Skeletal muscle tissue (tissue), 4 donors: ENCODE measurements around the gene IL18BP. TPM values are rescaled to one million over a fixed set of nuclear protein-coding genes. Genes with fewer than 3 reads are reported as not detected.
A peak's percentile ranks its signal among the peaks of the same experiment; 100 is the strongest.

Source experiments
- H3K27ac ChIP-seq: one replicate; pipeline ENCODE4 v1.7.0; 2013; ENCODE audit warnings: mild to moderate bottlenecking, low read depth, low read length, inconsistent platforms
- H3K27me3 ChIP-seq, 3 donors: one replicate each; pipeline ENCODE4 v1.7.0; 2013; ENCODE audit warnings: low read length in 3 of 3; ENCODE audit not compliant: control insufficient read depth in 3 of 3, insufficient read depth in 3 of 3
- H3K36me3 ChIP-seq, 3 donors: one replicate each; pipeline ENCODE4 v1.7.0; 2013; ENCODE audit warnings: low read length in 3 of 3; ENCODE audit not compliant: control insufficient read depth in 3 of 3, insufficient read depth in 3 of 3
- H3K4me1 ChIP-seq, 3 donors: one replicate each; pipeline ENCODE4 v1.7.0; 2013; ENCODE audit warnings: low read length in 3 of 3, mild to moderate bottlenecking in 3 of 3; ENCODE audit not compliant: control insufficient read depth in 3 of 3, insufficient read depth in 3 of 3
- H3K4me3 ChIP-seq, 3 donors: one replicate each; pipeline ENCODE4 v1.7.0; 2013; ENCODE audit warnings: low read length in 3 of 3
- H3K9ac ChIP-seq, 3 donors: one replicate each; pipeline ENCODE4 v1.7.0; 2013; ENCODE audit warnings: low read length in 3 of 3, mild to moderate bottlenecking in 3 of 3, moderate library complexity in 2 of 3, low read depth in 1 of 3
- H3K9me3 ChIP-seq, 3 donors: one replicate each; pipeline ENCODE4 v1.7.0; 2013; ENCODE audit warnings: low read length in 3 of 3; ENCODE audit not compliant: control insufficient read depth in 3 of 3
- total RNA-seq: library from RNA; depleted of rRNA; stranded (reverse); fragments of >200 nt; gene quantifications from one replicate; pipeline ENCODE4 v1.2.3, GENCODE V29; 2014
- donor health status: Osteomylitis.

The IL18BP gene
- total RNA-seq, 1 donor from 2014 or later: 3.1 TPM

DNA sequence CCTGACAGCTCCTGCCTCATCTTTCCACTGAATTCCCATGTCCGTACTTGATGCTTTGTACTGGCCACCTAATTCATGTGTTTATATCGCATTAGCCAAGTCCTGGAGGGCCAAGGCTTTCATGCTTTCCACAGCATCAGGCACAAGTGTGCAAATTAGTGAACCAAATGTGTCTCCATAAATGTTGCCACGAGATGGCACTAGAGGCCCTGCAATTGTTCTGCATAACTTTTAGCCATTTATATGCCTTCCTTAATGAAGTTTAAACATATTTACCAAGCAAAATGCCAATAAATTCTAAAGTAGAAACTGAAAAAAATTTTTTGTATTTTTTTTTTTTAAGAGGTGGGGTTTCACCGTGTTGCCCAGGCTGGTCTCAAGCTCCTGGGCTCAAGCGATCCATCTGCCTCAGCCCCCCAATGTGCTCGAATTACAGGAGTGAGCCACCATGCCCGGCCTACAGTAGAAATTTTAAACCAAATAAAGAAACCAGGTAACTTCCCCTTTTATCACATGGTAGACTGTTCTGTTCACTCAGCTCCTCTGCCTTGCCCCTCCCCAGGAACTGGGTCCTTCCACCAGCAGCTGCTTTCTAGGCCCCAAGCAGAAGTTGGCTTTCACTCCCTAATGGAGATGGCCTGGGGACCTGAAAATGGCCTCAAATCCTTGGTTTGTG is 20.8 kb upstream of the IL18BP start:
- Histone ChIP-seq H3K27ac (no peak overlapping the region), H3K4me3 (no peak overlapping the region), H3K9me3 (no peaks in the 10 kb centered on the region)

DNA sequence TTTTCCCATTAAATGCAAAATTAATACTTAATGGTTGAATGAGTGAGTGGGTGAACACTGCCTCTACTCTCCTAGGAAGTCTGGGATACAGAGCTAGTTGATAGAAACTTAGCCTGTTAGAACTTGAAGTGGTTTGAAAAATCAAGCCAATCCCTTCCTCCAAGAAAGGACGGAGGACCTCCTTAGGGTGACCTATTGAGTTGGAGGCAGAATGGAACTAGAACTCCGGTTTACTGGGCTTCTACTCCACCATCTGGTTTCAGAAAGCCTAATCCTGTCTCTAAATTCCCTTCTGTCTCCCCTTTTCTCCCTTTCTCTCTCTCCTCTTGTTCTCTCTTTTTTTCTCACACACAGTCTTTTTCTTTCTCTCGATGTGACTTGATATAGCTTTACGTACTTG is 19.6 kb upstream of the IL18BP start:
- Histone ChIP-seq H3K4me1 (peaks cover 0 to 4% (median 3%) of the 10 kb centered on the region in 3 donors), H3K36me3 (peaks cover 2 to 5% (median 4%) of the 10 kb centered on the region in 3 donors), H3K27me3 (no peaks in the 10 kb centered on the region), H3K27ac (no peak overlapping the region), H3K9ac (peak overlapping the region in 1 of 3 donors; percentile 7), H3K9me3 (no peaks in the 10 kb centered on the region), H3K4me3 (no peak overlapping the region)

More for the DNA sequence above, 20.8 kb upstream of the IL18BP start:
- Histone ChIP-seq H3K4me1 (peaks cover 0 to 5% (median 3%) of the 10 kb centered on the region in 3 donors), H3K27me3 (no peaks in the 10 kb centered on the region), H3K9ac (no peak overlapping the region), H3K36me3 (no peaks in the 10 kb centered on the region)

DNA sequence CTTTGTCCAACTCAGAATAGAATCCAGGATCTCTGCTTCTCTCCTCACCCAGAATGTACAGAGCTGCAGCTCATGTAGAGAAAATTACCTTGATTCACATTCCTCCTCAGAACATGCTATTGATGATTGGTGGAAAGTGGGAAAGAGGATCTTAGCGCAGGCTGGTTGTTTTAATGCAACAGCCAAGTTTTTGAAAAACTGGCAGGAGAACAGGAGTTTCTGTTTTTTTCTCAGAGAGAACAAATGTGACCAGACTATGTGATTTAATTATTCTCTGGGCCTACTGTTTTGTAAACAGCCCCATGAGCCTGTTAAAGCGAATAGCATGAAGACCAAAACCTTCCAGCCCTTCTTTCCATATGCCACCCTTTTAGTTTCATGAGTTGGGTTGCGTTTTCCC is 19.1 kb upstream of the IL18BP start:
- Histone ChIP-seq H3K9me3 (no peaks in the 10 kb centered on the region), H3K27me3 (no peaks in the 10 kb centered on the region), H3K9ac (peak overlapping the region in 1 of 3 donors; percentile 7), H3K36me3 (peaks cover 2 to 5% (median 4%) of the 10 kb centered on the region in 3 donors), H3K4me1 (peaks cover 0 to 4% (median 3%) of the 10 kb centered on the region in 3 donors), H3K4me3 (no peak overlapping the region), H3K27ac (no peak overlapping the region)

DNA sequence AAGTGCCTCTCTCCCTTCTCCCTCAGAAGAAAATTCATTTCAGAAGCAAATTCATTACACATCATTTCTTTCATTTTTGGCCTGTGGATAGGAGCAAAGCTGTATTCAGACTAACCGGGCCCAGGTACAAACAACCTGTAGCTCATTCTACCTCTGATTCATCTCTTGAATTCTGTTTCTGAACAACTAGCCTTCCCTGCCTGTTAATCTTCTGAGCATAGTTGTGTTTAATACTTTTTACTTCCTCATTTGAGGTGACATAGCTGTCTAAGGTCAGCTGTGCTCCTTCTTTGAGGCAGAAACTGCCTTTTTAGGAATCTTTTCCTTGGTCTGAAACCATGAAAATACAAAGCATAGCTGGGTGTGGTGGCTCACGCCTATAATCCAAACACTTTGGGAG is 12.6 kb upstream of the IL18BP start:
- H3K27ac ChIP-seq: no peak overlapping the region
- peaks cover 0 to 7% (median 7%) of the 10 kb centered on the region in 3 donors for H3K4me1 ChIP-seq
- no peaks in the 10 kb centered on the region for H3K27me3 ChIP-seq
- no peak overlapping the region for H3K4me3 ChIP-seq
- H3K9me3 ChIP-seq: no peaks in the 10 kb centered on the region
- H3K36me3 ChIP-seq: peaks cover 2 to 25% (median 12%) of the 10 kb centered on the region in 3 donors
- H3K9ac ChIP-seq: no peak overlapping the region

DNA sequence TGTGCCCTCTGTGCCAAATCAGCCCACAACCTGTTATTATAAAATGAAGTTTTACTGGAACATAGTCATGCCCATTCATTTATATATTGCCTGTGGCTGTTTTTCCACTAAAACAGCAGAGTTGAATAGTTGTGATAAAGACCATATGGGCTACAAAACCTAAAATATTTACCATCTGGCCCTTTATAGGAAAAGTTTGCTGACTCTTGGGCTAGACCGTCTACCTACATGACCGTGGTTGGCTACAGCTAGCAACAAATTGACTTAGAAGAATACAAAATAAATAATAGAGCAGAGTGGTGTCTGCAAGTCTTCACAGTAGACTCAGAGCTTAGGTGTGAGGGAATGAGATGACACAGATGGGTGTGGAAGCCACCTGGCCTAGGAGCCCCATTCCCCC is 11.2 kb upstream of the IL18BP start:
- Histone ChIP-seq H3K36me3 (peaks cover 2 to 26% (median 12%) of the 10 kb centered on the region in 3 donors), H3K27ac (no peak overlapping the region), H3K4me1 (peaks cover 0 to 7% (median 7%) of the 10 kb centered on the region in 3 donors), H3K9ac (no peak overlapping the region), H3K9me3 (no peaks in the 10 kb centered on the region), H3K27me3 (no peaks in the 10 kb centered on the region), H3K4me3 (no peak overlapping the region)

DNA sequence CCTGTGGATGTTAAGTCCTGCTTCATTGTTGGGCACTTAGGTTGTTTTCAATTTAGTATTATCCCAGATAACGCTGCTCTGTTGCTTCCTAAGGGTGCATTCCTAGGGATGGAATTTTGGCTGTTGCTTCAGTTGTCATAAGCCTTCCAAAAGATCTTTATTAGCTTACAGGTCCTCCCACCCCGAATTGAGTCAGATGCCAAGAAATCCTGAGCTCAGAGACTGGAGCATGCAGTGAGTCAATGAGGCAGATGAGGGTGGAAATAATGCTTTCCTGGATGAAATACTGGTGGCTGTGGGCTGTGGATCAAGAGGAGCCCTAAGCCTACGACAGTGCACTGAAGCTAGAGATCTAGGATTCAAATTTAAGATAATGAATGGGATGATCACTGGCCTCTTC is 10.7 kb upstream of the IL18BP start:
- Histone ChIP-seq H3K36me3 (peaks cover 2 to 26% (median 12%) of the 10 kb centered on the region in 3 donors), H3K9ac (no peak overlapping the region), H3K4me1 (peaks cover 0 to 7% (median 7%) of the 10 kb centered on the region in 3 donors), H3K4me3 (no peak overlapping the region), H3K27me3 (no peaks in the 10 kb centered on the region), H3K27ac (no peak overlapping the region), H3K9me3 (no peaks in the 10 kb centered on the region)

DNA sequence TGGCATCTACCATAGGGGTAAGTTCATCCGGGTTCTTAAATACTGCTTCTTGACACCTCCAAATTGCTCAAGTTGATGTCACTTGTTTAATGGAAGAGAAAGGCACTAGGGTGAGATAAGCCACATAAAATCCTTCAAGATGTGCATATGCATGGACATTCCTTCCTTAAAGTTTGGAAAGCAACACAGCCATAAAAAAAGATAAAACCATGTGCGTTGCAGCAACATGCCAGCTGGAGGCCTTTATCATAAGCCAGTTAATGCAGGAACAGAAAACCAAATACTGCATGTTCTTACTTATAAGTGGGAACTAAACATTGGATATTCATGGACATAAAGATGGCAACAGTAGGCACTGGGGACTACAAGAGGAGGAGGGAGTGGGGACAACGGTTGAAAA is 8.0 kb upstream of the IL18BP start:
- Histone ChIP-seq H3K36me3 (peaks cover 3 to 18% (median 9%) of the 10 kb centered on the region in 3 donors), H3K27me3 (no peaks in the 10 kb centered on the region), H3K27ac (no peak overlapping the region), H3K4me3 (no peak overlapping the region), H3K9ac (no peak overlapping the region), H3K9me3 (no peaks in the 10 kb centered on the region), H3K4me1 (peaks cover 0 to 7% (median 7%) of the 10 kb centered on the region in 3 donors)

DNA sequence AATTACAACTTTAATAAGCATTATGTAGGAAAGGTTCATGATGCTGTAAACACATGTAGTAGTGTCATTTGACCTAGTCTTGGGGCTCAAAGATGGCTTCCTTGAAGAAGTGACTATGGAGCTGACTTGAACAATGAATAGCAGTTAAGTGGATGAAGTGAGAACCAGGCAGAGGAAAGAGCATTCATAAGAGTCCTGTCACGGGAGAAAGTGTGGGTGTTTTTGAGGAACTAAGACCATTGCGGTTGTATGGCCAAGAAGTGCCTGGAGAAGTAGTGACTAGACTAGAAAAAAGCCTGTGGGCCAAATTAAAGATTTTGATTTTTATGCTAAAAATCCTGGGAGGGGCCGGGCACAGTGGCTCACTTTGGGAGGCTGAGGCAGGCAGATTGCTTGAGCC is 7.2 kb upstream of the IL18BP start:
- H3K4me1 ChIP-seq: peaks cover 0 to 7% (median 7%) of the 10 kb centered on the region in 3 donors
- no peak overlapping the region for H3K9ac ChIP-seq
- H3K4me3 ChIP-seq: no peak overlapping the region
- H3K27ac ChIP-seq: no peak overlapping the region
- no peaks in the 10 kb centered on the region for H3K27me3 ChIP-seq
- H3K36me3 ChIP-seq: peaks cover 3 to 19% (median 8%) of the 10 kb centered on the region in 3 donors
- no peaks in the 10 kb centered on the region for H3K9me3 ChIP-seq

DNA sequence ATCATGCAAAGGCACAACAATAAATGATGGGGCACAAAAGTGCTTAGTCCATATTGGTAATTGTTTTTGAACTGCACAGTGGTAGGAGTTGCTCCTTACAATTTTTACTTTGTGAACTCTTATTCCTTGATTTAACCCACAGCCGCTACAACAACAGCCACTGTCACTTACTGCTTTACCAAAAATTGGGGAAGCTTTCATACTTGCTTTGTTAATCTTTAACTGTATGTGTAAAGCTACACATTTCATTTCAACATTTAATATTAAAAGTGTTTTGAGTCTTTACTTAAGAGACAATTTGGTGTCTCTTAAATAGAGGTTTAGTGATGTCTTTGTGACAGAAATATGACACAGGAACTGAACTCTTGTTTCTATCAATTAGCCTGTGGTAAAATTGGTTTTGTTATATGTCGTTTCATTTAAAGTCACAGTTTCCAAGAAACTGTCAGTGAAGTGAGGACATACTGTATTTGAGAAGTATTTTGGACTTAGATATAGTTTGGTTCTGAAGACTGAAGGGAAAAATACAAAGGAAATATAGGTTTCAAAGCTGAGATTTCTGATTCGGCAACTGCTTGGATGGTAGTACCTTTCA is 6.5 kb upstream of the IL18BP start:
- H3K4me3 ChIP-seq: no peak overlapping the region
- H3K27me3 ChIP-seq: no peaks in the 10 kb centered on the region

DNA sequence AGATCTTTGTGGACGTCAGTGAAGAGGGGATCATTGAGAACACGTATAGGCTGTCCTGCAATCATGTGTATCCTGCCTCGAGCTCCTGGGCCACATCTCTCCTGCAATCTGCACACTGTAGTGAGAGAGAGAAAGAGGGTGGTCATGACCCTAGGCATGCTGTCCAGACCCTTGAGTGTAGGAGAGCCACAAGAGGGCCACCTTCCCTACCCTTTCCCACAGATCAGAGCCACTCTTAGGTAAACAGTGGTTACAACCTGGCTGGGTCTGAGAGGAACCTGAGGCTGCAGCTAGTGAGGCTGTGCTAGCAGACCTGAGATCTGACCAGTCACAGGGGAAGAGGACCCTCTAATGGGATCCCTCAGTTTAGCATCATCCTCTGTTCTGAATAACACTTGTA is 3.9 kb upstream of the IL18BP start:
- no peak overlapping the region for H3K9ac ChIP-seq
- H3K9me3 ChIP-seq: no peaks in the 10 kb centered on the region
- no peak overlapping the region for H3K4me3 ChIP-seq

More for the DNA sequence above, 6.5 kb upstream of the IL18BP start:
- Histone ChIP-seq H3K27ac (no peak overlapping the region), H3K9ac (no peak overlapping the region), H3K9me3 (no peaks in the 10 kb centered on the region), H3K4me1 (peaks cover 5 to 15% (median 7%) of the 10 kb centered on the region in 3 donors), H3K36me3 (peaks cover 5 to 16% (median 8%) of the 10 kb centered on the region in 3 donors)

More for the DNA sequence above, 3.9 kb upstream of the IL18BP start:
- H3K36me3 ChIP-seq: peaks cover 7 to 17% (median 8%) of the 10 kb centered on the region in 3 donors
- H3K27me3 ChIP-seq: no peaks in the 10 kb centered on the region
- H3K27ac ChIP-seq: no peak overlapping the region
- H3K4me1 ChIP-seq: peaks cover 13 to 33% (median 14%) of the 10 kb centered on the region in 3 donors
